ENCODE results near the gene CCDC15. TPM values are rescaled to one million over a fixed set of nuclear protein-coding genes. Genes with fewer than 3 reads are reported as not detected.

CCDC15 gene
- total RNA-seq, 2 experiments from 2014 or later = 5.6 to 9.4 TPM

GRCh38 chr11:124934862-124935547, 19.0 kb upstream of the CCDC15 start:
- CTCF ChIA-PET = interaction anchor here (1.0 to 4.7 kb wide), 5 partner anchors 9 to 207 kb away, joined by 3 to 12 read pairs (median 4); no protein-coding TSS in a partner anchor
- Mint-ChIP-seq H3K27ac (no peak overlapping the region), H3K4me1 (peaks cover 7% of the 10 kb centered on the region), H3K36me3 (no peaks in the 10 kb centered on the region), H3K27me3 (peaks cover 16% of the 10 kb centered on the region), H3K9me3 (ENCODE audit: low read depth) (no peaks in the 10 kb centered on the region), H3K4me3 (no peak overlapping the region)
- ATAC-seq (no peak), DNase-seq (no peak)

- Mint-ChIP-seq H3K27ac (no peak within 1 kb of the TSS), H3K4me3 (no peak within 1 kb of the TSS), H3K36me3 (no peaks in the 10 kb centered on the region), H3K4me1 (peaks cover 2% of the 10 kb centered on the region), H3K9me3 (ENCODE audit: low read depth) (no peaks in the 10 kb centered on the region), H3K27me3 (peaks cover 18% of the 10 kb centered on the region)
- DNase-seq (no peak), ATAC-seq (no peak)
- CTCF ChIA-PET = interaction anchor here (1.1 to 4.7 kb wide), 4 partner anchors 8 to 206 kb away, joined by 3 to 12 read pairs (median 4); no protein-coding TSS in a partner anchor
These were observed 18.2 kb upstream of the CCDC15 start, which contains the start of gene HEPACAM for GRCh38 chr11:124935548-124936514. Gene HEPACAM (minus strand): TSS chr11:124936047. CDS start chr11:124936006, 41 bp downstream.

- H3K36me3 Mint-ChIP-seq = no peaks in the 10 kb centered on the region
- no peak for ATAC-seq
- H3K9me3 Mint-ChIP-seq (ENCODE audit: low read depth) = no peaks in the 10 kb centered on the region
- H3K27ac Mint-ChIP-seq = no peak overlapping the region
- DNase-seq = no peak
- H3K4me1 Mint-ChIP-seq = no peaks in the 10 kb centered on the region
- peaks cover 18% of the 10 kb centered on the region for H3K27me3 Mint-ChIP-seq
- H3K4me3 Mint-ChIP-seq = no peak overlapping the region
- CTCF ChIA-PET = interaction anchor here (1.0 to 4.7 kb wide), 2 partner anchors 11 to 13 kb away, joined by 3 to 12 read pairs; no protein-coding TSS in a partner anchor
These were observed 16.6 kb upstream of the CCDC15 start for GRCh38 chr11:124937336-124937935.

DNA sequence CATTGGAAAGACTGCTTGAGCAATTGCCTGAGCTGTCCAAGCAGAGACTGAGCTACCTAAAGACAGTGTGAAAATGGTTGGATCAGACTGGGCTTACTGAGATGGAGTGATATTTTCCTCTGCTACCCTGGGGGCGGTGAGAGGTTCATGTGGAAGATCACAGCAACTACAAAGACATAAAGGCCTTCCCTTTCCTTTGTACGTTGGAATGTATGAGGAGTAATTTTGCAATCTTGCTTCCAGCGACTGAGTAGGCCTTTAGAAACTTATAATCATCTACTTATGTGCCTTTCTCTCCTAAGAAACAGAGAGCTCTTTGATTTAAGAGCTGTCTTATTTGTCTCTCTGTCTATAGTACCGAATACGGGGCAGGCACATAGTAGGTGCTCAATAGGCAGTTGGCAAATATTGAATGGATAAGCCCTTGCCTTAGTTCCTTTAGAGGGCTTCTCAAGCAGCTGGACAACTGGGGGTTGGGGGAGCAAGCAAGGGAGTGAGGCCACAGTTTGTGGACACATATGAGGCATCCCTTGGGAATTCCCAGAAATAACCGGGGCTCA, 15.7 kb upstream of the CCDC15 start:
- ATAC-seq = no peak
- H3K9me3 Mint-ChIP-seq (ENCODE audit: low read depth) = no peaks in the 10 kb centered on the region
- DNase-seq = no peak
- no peaks in the 10 kb centered on the region for H3K36me3 Mint-ChIP-seq
- H3K4me1 Mint-ChIP-seq = peaks cover 2% of the 10 kb centered on the region
- no peak overlapping the region for H3K27ac Mint-ChIP-seq
- peaks cover 18% of the 10 kb centered on the region for H3K27me3 Mint-ChIP-seq
- H3K4me3 Mint-ChIP-seq = no peak overlapping the region
- CTCF ChIA-PET = interaction anchor here (1.0 to 4.7 kb wide), 2 partner anchors 11 to 12 kb away, joined by 3 to 12 read pairs; no protein-coding TSS in a partner anchor

DNA sequence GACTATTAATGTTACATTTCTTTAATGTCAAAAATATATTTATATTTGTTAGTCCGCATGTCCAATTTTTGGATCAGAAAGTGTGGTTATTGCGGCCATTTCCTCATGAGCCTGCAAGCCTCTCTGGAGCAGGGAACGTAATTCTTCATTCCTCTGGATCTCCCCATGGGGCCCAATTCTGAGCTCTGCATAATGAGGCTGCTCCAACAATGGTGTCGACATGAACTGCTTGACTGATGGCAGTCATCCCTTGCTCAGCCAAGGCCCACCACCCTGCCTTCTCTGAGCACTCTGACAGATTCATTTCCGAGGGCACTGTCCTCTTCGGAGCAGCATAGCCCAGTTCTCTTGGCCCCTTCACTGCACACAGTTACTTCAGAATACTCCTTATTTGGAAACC, 15.0 kb upstream of the CCDC15 start:
- ATAC-seq (no peak), DNase-seq (no peak)
- CTCF ChIA-PET = no interaction called here

GRCh38 chr11:124941703-124942102, 12.3 kb upstream of the CCDC15 start:
- no peaks in the 10 kb centered on the region for H3K9me3 Mint-ChIP-seq (ENCODE audit: low read depth)
- H3K4me1 Mint-ChIP-seq = peaks cover 7% of the 10 kb centered on the region
- H3K4me3 Mint-ChIP-seq = no peak overlapping the region
- no peak for DNase-seq
- H3K36me3 Mint-ChIP-seq = peaks cover 3% of the 10 kb centered on the region
- H3K27me3 Mint-ChIP-seq = peaks cover 8% of the 10 kb centered on the region
- ATAC-seq = no peak
- H3K27ac Mint-ChIP-seq = no peak overlapping the region
- CTCF ChIA-PET = interaction anchor here (1.0 to 1.1 kb wide), 3 partner anchors 9 to 65 kb away, joined by 3 to 6 read pairs (median 5); partner anchors contain the start of gene CCDC15

More for the DNA sequence above, 15.0 kb upstream of the CCDC15 start:
- Mint-ChIP-seq H3K36me3 (no peaks in the 10 kb centered on the region), H3K9me3 (ENCODE audit: low read depth) (no peaks in the 10 kb centered on the region), H3K27me3 (peaks cover 18% of the 10 kb centered on the region), H3K4me1 (peaks cover 7% of the 10 kb centered on the region), H3K27ac (no peak overlapping the region), H3K4me3 (no peak overlapping the region)

- peaks cover 7% of the 10 kb centered on the region for H3K4me1 Mint-ChIP-seq
- no peaks in the 10 kb centered on the region for H3K9me3 Mint-ChIP-seq (ENCODE audit: low read depth)
- H3K27ac Mint-ChIP-seq = no peak overlapping the region
These were observed 11.3 kb upstream of the CCDC15 start for GRCh38 chr11:124942466-124943253.

DNA sequence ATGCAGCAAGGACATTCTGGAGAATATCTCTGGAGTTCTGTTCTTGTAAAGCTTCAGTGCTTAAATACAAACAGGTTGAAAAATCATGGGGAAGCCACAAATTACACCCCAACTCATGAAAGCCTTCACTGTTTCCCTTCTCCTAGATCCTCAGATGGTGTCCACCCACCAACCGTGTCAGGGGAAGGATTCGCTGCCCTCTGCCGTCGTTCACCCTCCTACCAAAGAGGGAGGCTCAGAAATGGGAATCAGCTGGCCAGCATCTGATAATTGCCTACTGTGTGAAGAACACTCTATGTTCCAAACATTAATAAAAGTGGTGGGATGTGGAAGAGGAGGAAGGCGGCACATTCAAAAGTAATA, 10.8 kb upstream of the CCDC15 start:
- H3K4me3 Mint-ChIP-seq = no peak overlapping the region
- peaks cover 7% of the 10 kb centered on the region for H3K4me1 Mint-ChIP-seq
- CTCF ChIA-PET = interaction anchor here (1.3 to 1.8 kb wide), 4 partner anchors 8 to 67 kb away, joined by 3 to 7 read pairs (median 4); no protein-coding TSS in a partner anchor
- H3K27me3 Mint-ChIP-seq = peaks cover 2% of the 10 kb centered on the region
- no peak overlapping the region for H3K27ac Mint-ChIP-seq
- peaks cover under 1% of the 10 kb centered on the region for H3K9me3 Mint-ChIP-seq (ENCODE audit: low read depth)
- H3K36me3 Mint-ChIP-seq = peaks cover 10% of the 10 kb centered on the region
- DNase-seq (no peak), ATAC-seq (no peak)

More at GRCh38 chr11:124942466-124943253, 11.3 kb upstream of the CCDC15 start:
- CTCF ChIA-PET = interaction anchor here (1.0 to 1.8 kb wide), 6 partner anchors 8 to 67 kb away, joined by 3 to 7 read pairs (median 4); partner anchors contain the start of gene CCDC15
- peaks cover 2% of the 10 kb centered on the region for H3K27me3 Mint-ChIP-seq
- ATAC-seq (no peak), DNase-seq (no peak)
- H3K4me3 Mint-ChIP-seq = no peak overlapping the region
- peaks cover 5% of the 10 kb centered on the region for H3K36me3 Mint-ChIP-seq

GRCh38 chr11:124943741-124944140, 10.3 kb upstream of the CCDC15 start:
- Mint-ChIP-seq H3K27ac (peak overlapping the region; percentile 0), H3K27me3 (peaks cover 2% of the 10 kb centered on the region), H3K4me1 (peaks cover 7% of the 10 kb centered on the region), H3K4me3 (no peak overlapping the region), H3K9me3 (ENCODE audit: low read depth) (peaks cover 5% of the 10 kb centered on the region), H3K36me3 (peaks cover 15% of the 10 kb centered on the region)
- ATAC-seq (no peak), DNase-seq (no peak)
- CTCF ChIA-PET = interaction anchor here (1.3 to 1.8 kb wide), 4 partner anchors 9 to 68 kb away, joined by 3 to 7 read pairs (median 4); no protein-coding TSS in a partner anchor

DNA sequence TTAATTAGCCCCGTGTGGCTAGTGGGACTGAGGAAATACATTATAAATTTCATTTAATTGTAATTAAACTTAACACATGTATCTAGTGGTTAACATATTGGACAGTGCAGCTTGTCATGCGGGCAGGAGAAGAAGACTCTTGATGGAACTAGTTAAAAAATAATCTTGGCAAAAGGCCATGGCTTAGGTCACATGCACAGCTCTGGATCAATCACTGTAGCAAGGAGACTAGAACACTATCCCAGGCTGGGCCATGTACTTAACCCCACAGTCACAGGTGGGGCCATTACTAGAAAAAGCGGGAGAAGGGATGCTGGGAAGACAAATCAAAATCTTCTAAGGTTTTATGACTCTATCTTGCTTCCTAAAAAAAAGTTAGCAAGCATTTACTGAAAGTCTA, 9.4 kb upstream of the CCDC15 start:
- peaks cover 2% of the 10 kb centered on the region for H3K27me3 Mint-ChIP-seq
- no peak overlapping the region for H3K4me3 Mint-ChIP-seq
- no peak for DNase-seq
- H3K9me3 Mint-ChIP-seq (ENCODE audit: low read depth) = peaks cover 7% of the 10 kb centered on the region
- CTCF ChIA-PET = interaction anchor here (1.7 to 1.8 kb wide), 2 partner anchors 15 to 18 kb away, joined by 4 to 7 read pairs; no protein-coding TSS in a partner anchor
- H3K4me1 Mint-ChIP-seq = peaks cover 12% of the 10 kb centered on the region
- no peak for ATAC-seq
- H3K36me3 Mint-ChIP-seq = peaks cover 20% of the 10 kb centered on the region
- H3K27ac Mint-ChIP-seq = no peak overlapping the region

DNA sequence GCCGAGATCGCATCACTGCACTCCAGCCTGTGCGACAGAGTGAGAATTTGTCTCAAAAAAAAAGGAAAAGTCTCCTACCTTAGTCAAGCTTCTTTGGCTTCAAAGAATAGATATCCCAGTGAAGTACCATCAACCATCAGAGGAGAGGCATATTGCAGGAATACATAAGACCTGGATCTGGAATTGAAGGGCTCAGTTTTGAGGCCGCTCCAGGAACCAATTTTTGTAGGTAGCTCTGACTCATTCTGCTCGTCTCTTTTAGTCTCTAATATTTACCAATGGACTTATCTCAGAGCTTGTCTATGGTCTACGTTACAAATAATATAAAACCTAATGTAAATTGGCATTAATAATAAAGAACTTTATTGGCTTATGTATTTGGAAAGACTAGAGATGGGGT, 8.2 kb upstream of the CCDC15 start:
- Mint-ChIP-seq H3K4me1 (peaks cover 15% of the 10 kb centered on the region), H3K9me3 (ENCODE audit: low read depth) (peaks cover 7% of the 10 kb centered on the region), H3K27ac (no peak overlapping the region), H3K27me3 (no peaks in the 10 kb centered on the region), H3K36me3 (peaks cover 21% of the 10 kb centered on the region), H3K4me3 (no peak overlapping the region)
- ATAC-seq (no peak), DNase-seq (no peak)
- CTCF ChIA-PET = no interaction called here

DNA sequence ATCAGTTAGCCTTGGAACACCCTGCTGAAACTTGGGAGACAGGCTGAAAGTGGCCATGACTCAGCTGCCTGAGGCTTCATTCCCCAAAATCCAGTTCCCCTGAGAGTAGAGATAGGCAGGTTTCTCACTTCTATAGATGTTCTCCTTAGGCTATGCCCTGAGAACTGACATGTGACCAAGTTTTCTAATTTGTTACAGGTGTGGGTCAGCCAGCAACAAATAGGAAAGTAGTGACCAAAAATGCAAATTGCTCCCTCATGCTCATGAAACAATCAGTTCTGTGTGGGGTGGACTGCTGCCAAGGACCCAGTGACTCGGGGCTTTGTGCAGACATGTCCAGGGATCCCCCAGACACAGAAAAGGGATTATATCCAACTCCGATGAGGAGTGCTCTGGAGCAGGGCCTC, 7.3 kb upstream of the CCDC15 start:
- DNase-seq (no peak), ATAC-seq (no peak)
- Mint-ChIP-seq H3K27ac (no peak overlapping the region), H3K27me3 (no peaks in the 10 kb centered on the region), H3K4me1 (peaks cover 15% of the 10 kb centered on the region), H3K4me3 (no peak overlapping the region), H3K9me3 (ENCODE audit: low read depth) (peaks cover 7% of the 10 kb centered on the region), H3K36me3 (peaks cover 21% of the 10 kb centered on the region)
- CTCF ChIA-PET = no interaction called here

All from activated CD8-positive, alpha-beta memory T cell treated with anti-CD3 and anti-CD28 coated beads, Interleukin-2, amount 10 ng/mL, durations not matched to agents 7 days and 5 days (primary cell).